GM23338 (cell line): ENCODE measurements around the gene ATP5PD. TPM values are rescaled to one million over a fixed set of nuclear protein-coding genes. Genes with fewer than 3 reads are reported as not detected.

Experiments used
- ATAC-seq: fragments of 200-7000 bp; cut with Tn5 transposase; 3 replicates; pipeline ENCODE4 v1.9.1; 2020
- DNase-seq: peaks from one replicate; pipeline ENCODE4 v3.0.0-alpha.2; 2015; ENCODE audit warnings: low spot score
- H2AFZ ChIP-seq: fragments of 200-600 bp; sonication (generic); 2 replicates; pipeline ENCODE4 v1.8.0; 2016; ENCODE audit warnings: antibody characterized with exemption, mild to moderate bottlenecking, moderate library complexity
- H3F3A ChIP-seq: fragments of 200-600 bp; sonication (generic); replicated peaks from 2 replicates; pipeline ENCODE4 v1.8.0; 2017; ENCODE audit warnings: antibody characterized with exemption, mixed run types, low read depth
- H3K27ac ChIP-seq: fragments of 200-600 bp; sonication (generic); 2 replicates; pipeline ENCODE4 v1.6.1; 2016; ENCODE audit warnings: low read depth
- H3K27me3 ChIP-seq: fragments of 200-600 bp; sonication (generic); 2 replicates; pipeline ENCODE4 v1.8.0; 2016; ENCODE audit warnings: mild to moderate bottlenecking, mixed run types, moderate library complexity; ENCODE audit not compliant: insufficient read depth
- H3K36me3 ChIP-seq: fragments of 200-600 bp; sonication (generic); 2 replicates; pipeline ENCODE4 v1.8.0; 2016; ENCODE audit warnings: mild to moderate bottlenecking; ENCODE audit not compliant: insufficient read depth
- H3K4me1 ChIP-seq: fragments of 200-600 bp; sonication (generic); 2 replicates; pipeline ENCODE4 v1.8.0; 2016; ENCODE audit warnings: mild to moderate bottlenecking, moderate library complexity; ENCODE audit not compliant: insufficient read depth
- H3K4me2 ChIP-seq: fragments of 200-600 bp; sonication (generic); 2 replicates; pipeline ENCODE4 v1.7.1; 2017; ENCODE audit warnings: mixed run types
- H3K4me3 ChIP-seq: fragments of 200-600 bp; sonication (generic); 2 replicates; pipeline ENCODE4 v1.6.1; 2016; ENCODE audit warnings: mixed run types
- H3K79me2 ChIP-seq: fragments of 200-600 bp; sonication (generic); replicated peaks from 2 replicates; pipeline ENCODE4 v1.8.0; 2017; ENCODE audit warnings: mild to moderate bottlenecking; ENCODE audit not compliant: insufficient read depth
- H3K9me2 ChIP-seq: fragments of 200-600 bp; sonication (generic); 2 replicates; pipeline ENCODE4 v1.8.0; 2017; ENCODE audit not compliant: insufficient read depth
- H4K20me1 ChIP-seq: fragments of 200-600 bp; sonication (generic); replicated peaks from 2 replicates; pipeline ENCODE4 v1.8.0; 2017; ENCODE audit warnings: mild to moderate bottlenecking; ENCODE audit not compliant: insufficient read depth
- H3K27ac Mint-ChIP-seq: 2 replicates; pipeline ENCODE4 v1.8.0; 2020; ENCODE audit warnings: inconsistent platforms, mild to moderate bottlenecking, moderate library complexity, mixed read lengths
- H3K27me3 Mint-ChIP-seq: 3 replicates; pipeline ENCODE4 v1.8.0; 2022; ENCODE audit warnings: low read depth, mild to moderate bottlenecking, moderate library complexity, mixed read lengths, inconsistent platforms; ENCODE audit not compliant: insufficient read depth, poor library complexity
- H3K36me3 Mint-ChIP-seq: 3 replicates; pipeline ENCODE4 v1.8.0; 2021; ENCODE audit warnings: low read depth, mild to moderate bottlenecking, inconsistent platforms, moderate library complexity, mixed read lengths
- H3K4me1 Mint-ChIP-seq: 3 replicates; pipeline ENCODE4 v1.8.0; 2020; ENCODE audit warnings: mild to moderate bottlenecking, inconsistent platforms, mixed read lengths
- H3K4me3 Mint-ChIP-seq: 3 replicates; pipeline ENCODE4 v1.8.0; 2021; ENCODE audit warnings: moderate library complexity, mild to moderate bottlenecking, inconsistent platforms, mixed read lengths
- H3K9me3 Mint-ChIP-seq: 3 replicates; pipeline ENCODE4 v1.8.0; 2020; ENCODE audit warnings: moderate library complexity, mild to moderate bottlenecking, inconsistent platforms, mixed read lengths
- CREB1 ChIP-seq: fragments of 250-450 bp; sonication (Bioruptor Pico); IDR thresholded peaks from 2 replicates; pipeline ENCODE4 v1.5.0; 2020; ENCODE audit warnings: low read depth, mild to moderate bottlenecking, moderate library complexity
- EZH2 ChIP-seq: fragments of 200-600 bp; sonication (generic); IDR thresholded peaks from one replicate; pipeline ENCODE4 v1.8.0; 2017; ENCODE audit warnings: antibody characterized with exemption, mild to moderate bottlenecking, low read depth; ENCODE audit not compliant: unreplicated experiment
- JUNB ChIP-seq: IDR thresholded peaks from one replicate; pipeline ENCODE4 v1.6.1; 2016; ENCODE audit warnings: antibody characterized with exemption; ENCODE audit not compliant: unreplicated experiment
- ZNF114 ChIP-seq: fragments of 250-450 bp; sonication (Bioruptor Pico); IDR thresholded peaks from 2 replicates; pipeline ENCODE4 v1.5.0; 2020; ENCODE audit warnings: mild to moderate bottlenecking, moderate library complexity
- polyA plus RNA-seq: library from polyadenylated mRNA; unstranded; fragments of >200 nt; fragmentation: Nextera tagmentation; extraction: Ambion mirVana; gene quantifications from 2 replicates; pipeline ENCODE4 v1.2.1, GENCODE V29; 2016
- total RNA-seq: library from RNA; depleted of rRNA; stranded (reverse); fragments of >200 nt; shearing (Covaris generic); gene quantifications from 2 replicates; pipeline ENCODE4 v1.2.3, GENCODE V29; 2014
- TF ChIP-seq, protein P1 (sequence below), 2 experiments: fragments of 200-600 bp in 1 of 2; sonication (generic) in 1 of 2; conservative IDR thresholded peaks; 2 replicates each; pipeline versions ENCODE4 v1.5.1 to v1.6.1; 2016 to 2017; ENCODE audit warnings: antibody characterized with exemption in 2 of 2, low read depth in 2 of 2, mild to moderate bottlenecking in 2 of 2, moderate library complexity in 1 of 2
- TF ChIP-seq, protein P2 (sequence below): fragments of 250-450 bp; sonication (Bioruptor Pico); IDR thresholded peaks from 2 replicates; pipeline ENCODE4 v1.5.0; 2020; ENCODE audit warnings: mild to moderate bottlenecking, moderate library complexity
- TF ChIP-seq, protein P3 (sequence below): IDR thresholded peaks from 2 replicates; pipeline ENCODE4 v1.6.1; 2016; ENCODE audit warnings: antibody characterized with exemption

The ATP5PD gene
- total and polyA plus RNA-seq, 2 experiments from 2014 or later: 244 to 1,144 TPM

DNA sequence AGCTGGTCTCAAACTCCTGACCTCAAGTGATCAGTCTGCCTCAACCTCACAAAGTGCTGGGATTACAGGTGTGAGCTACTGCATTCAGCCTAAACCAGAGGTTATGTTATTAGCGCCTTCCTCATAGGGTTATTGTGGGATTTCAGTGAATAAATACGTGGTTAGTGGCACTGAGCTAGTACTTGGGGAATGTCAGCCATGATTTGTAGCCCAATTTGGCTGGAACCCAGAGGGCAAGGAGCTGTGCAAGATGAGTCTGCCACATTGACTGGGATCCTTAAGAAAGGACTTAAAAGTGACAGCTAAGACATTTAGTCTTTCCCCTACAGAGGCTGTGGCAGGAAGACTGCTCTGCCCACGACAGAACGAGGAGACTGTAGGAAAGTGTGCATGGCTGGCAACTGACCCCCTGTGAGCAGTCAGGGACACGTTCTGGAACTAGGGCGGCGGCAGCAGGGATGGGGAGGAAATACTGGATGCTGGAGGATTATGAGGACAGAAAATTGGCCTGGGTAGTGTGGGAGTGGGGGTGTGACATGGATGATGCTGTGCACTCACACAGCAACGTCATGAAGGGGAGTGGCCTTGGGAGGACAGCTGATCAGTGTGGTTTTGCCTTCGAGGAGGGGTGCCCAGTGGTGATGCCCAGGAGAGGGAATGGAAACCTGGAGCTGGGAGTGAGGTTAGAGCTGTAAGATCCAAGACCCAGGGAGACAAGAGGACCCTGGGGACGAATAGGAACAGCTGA, 14.6 kb downstream of the ATP5PD start:
- TF ChIP-seq, protein P1, sequence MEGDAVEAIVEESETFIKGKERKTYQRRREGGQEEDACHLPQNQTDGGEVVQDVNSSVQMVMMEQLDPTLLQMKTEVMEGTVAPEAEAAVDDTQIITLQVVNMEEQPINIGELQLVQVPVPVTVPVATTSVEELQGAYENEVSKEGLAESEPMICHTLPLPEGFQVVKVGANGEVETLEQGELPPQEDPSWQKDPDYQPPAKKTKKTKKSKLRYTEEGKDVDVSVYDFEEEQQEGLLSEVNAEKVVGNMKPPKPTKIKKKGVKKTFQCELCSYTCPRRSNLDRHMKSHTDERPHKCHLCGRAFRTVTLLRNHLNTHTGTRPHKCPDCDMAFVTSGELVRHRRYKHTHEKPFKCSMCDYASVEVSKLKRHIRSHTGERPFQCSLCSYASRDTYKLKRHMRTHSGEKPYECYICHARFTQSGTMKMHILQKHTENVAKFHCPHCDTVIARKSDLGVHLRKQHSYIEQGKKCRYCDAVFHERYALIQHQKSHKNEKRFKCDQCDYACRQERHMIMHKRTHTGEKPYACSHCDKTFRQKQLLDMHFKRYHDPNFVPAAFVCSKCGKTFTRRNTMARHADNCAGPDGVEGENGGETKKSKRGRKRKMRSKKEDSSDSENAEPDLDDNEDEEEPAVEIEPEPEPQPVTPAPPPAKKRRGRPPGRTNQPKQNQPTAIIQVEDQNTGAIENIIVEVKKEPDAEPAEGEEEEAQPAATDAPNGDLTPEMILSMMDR (conservative IDR thresholded peaks at IDR 0.05; ENCODE audit: low read depth in 2 of 2): no peak
- peak; percentile 26; the same call in 1 of the 2 replicates for TF ChIP-seq CREB1 (CRISPR knock-in tag)
- H3K27me3 ChIP-seq: peaks cover 5% of the 10 kb centered on the region; the same call in 1 of the 2 replicates
- no peak for ATAC-seq
- H2AFZ ChIP-seq: peak overlapping the region; percentile 56; the same call in 1 of the 2 replicates
- no peaks in the 10 kb centered on the region; the same call in 1 of the 2 replicates for H3K36me3 ChIP-seq
- H4K20me1 ChIP-seq: no peaks in the 10 kb centered on the region
- peaks cover 33% of the 10 kb centered on the region for H3K27me3 Mint-ChIP-seq
- H3K4me3 Mint-ChIP-seq: peak overlapping the region; percentile 99
- peaks cover 16% of the 10 kb centered on the region for H3K4me1 Mint-ChIP-seq
- H3F3A ChIP-seq: peaks cover 21% of the 10 kb centered on the region
- H3K4me2 ChIP-seq: no peak overlapping the region; the same call in 1 of the 2 replicates
- no peak overlapping the region for H3K27ac Mint-ChIP-seq
- DNase-seq: peak; percentile 63
- H3K36me3 Mint-ChIP-seq: peaks cover 19% of the 10 kb centered on the region
- peaks cover 17% of the 10 kb centered on the region for H3K4me1 ChIP-seq
- H3K4me3 ChIP-seq: peak overlapping the region; percentile 96; the same call in 1 of the 2 replicates
- H3K79me2 ChIP-seq: no peaks in the 10 kb centered on the region
- no peak overlapping the region for H3K27ac ChIP-seq
- peaks cover 44% of the 10 kb centered on the region for H3K9me3 Mint-ChIP-seq
- no peaks in the 10 kb centered on the region for H3K9me2 ChIP-seq

DNA sequence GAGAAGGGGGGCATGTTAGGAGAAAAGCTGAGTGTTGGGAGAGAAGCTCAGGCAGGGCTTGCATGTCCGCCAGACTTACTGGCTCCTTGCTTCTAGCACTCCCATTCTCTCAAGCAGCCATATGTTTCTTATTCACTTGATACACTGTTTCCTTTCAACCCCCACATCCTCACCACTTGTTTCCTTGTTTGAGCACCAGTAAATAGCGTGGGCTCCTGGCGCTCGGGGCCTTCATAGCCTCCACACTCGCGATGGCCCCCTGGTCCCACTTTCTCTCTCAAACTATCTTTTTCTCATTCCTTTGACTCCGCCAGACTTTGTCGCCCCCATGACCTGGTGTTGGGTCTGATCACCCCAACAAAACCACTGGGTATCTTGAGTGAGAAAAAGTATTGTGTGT, 16.6 kb downstream of the ATP5PD start:
- peaks cover 55% of the 10 kb centered on the region for H3K9me3 Mint-ChIP-seq
- Histone ChIP-seq H3K9me2 (no peaks in the 10 kb centered on the region), H3K79me2 (no peaks in the 10 kb centered on the region), H3K4me3 (no peak overlapping the region), H3K4me1 (no peaks in the 10 kb centered on the region; the same call in 1 of the 2 replicates), H3K36me3 (no peaks in the 10 kb centered on the region; the same call in 1 of the 2 replicates), H2AFZ (no peak overlapping the region), H4K20me1 (no peaks in the 10 kb centered on the region), H3K4me2 (no peak overlapping the region), H3K27me3 (peaks cover 5% of the 10 kb centered on the region; the same call in 1 of the 2 replicates), H3K27ac (no peak overlapping the region), H3F3A (0 out of 2 replicates have a peak, but pooled peaks cover 7% of the 10 kb centered on the region)
- H3K27me3 Mint-ChIP-seq: peaks cover 22% of the 10 kb centered on the region
- ATAC-seq: no peak
- H3K4me3 Mint-ChIP-seq: no peak overlapping the region
- H3K4me1 Mint-ChIP-seq: peaks cover 6% of the 10 kb centered on the region; the same call in 2 of the 3 replicates
- H3K36me3 Mint-ChIP-seq: peaks cover 19% of the 10 kb centered on the region
- H3K27ac Mint-ChIP-seq: no peak overlapping the region
- no peak for DNase-seq
- no peak for TF ChIP-seq ZNF114
- TF ChIP-seq JUNB: no peak
- no peak for TF ChIP-seq CREB1 (CRISPR knock-in tag)
- no peak for TF ChIP-seq EZH2
- TF ChIP-seq, protein P2, sequence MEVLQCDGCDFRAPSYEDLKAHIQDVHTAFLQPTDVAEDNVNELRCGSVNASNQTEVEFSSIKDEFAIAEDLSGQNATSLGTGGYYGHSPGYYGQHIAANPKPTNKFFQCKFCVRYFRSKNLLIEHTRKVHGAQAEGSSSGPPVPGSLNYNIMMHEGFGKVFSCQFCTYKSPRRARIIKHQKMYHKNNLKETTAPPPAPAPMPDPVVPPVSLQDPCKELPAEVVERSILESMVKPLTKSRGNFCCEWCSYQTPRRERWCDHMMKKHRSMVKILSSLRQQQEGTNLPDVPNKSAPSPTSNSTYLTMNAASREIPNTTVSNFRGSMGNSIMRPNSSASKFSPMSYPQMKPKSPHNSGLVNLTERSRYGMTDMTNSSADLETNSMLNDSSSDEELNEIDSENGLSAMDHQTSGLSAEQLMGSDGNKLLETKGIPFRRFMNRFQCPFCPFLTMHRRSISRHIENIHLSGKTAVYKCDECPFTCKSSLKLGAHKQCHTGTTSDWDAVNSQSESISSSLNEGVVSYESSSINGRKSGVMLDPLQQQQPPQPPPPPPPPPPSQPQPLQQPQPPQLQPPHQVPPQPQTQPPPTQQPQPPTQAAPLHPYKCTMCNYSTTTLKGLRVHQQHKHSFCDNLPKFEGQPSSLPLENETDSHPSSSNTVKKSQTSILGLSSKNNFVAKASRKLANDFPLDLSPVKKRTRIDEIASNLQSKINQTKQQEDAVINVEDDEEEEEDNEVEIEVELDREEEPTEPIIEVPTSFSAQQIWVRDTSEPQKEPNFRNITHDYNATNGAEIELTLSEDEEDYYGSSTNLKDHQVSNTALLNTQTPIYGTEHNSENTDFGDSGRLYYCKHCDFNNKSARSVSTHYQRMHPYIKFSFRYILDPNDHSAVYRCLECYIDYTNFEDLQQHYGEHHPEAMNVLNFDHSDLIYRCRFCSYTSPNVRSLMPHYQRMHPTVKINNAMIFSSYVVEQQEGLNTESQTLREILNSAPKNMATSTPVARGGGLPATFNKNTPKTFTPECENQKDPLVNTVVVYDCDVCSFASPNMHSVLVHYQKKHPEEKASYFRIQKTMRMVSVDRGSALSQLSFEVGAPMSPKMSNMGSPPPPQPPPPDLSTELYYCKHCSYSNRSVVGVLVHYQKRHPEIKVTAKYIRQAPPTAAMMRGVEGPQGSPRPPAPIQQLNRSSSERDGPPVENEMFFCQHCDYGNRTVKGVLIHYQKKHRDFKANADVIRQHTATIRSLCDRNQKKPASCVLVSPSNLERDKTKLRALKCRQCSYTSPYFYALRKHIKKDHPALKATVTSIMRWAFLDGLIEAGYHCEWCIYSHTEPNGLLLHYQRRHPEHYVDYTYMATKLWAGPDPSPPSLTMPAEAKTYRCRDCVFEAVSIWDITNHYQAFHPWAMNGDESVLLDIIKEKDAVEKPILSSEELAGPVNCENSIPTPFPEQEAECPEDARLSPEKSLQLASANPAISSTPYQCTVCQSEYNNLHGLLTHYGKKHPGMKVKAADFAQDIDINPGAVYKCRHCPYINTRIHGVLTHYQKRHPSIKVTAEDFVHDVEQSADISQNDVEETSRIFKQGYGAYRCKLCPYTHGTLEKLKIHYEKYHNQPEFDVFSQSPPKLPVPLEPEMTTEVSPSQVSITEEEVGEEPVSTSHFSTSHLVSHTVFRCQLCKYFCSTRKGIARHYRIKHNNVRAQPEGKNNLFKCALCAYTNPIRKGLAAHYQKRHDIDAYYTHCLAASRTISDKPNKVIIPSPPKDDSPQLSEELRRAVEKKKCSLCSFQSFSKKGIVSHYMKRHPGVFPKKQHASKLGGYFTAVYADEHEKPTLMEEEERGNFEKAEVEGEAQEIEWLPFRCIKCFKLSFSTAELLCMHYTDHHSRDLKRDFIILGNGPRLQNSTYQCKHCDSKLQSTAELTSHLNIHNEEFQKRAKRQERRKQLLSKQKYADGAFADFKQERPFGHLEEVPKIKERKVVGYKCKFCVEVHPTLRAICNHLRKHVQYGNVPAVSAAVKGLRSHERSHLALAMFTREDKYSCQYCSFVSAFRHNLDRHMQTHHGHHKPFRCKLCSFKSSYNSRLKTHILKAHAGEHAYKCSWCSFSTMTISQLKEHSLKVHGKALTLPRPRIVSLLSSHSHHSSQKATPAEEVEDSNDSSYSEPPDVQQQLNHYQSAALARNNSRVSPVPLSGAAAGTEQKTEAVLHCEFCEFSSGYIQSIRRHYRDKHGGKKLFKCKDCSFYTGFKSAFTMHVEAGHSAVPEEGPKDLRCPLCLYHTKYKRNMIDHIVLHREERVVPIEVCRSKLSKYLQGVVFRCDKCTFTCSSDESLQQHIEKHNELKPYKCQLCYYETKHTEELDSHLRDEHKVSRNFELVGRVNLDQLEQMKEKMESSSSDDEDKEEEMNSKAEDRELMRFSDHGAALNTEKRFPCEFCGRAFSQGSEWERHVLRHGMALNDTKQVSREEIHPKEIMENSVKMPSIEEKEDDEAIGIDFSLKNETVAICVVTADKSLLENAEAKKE (CRISPR knock-in tag): no peak
- TF ChIP-seq, protein P3, sequence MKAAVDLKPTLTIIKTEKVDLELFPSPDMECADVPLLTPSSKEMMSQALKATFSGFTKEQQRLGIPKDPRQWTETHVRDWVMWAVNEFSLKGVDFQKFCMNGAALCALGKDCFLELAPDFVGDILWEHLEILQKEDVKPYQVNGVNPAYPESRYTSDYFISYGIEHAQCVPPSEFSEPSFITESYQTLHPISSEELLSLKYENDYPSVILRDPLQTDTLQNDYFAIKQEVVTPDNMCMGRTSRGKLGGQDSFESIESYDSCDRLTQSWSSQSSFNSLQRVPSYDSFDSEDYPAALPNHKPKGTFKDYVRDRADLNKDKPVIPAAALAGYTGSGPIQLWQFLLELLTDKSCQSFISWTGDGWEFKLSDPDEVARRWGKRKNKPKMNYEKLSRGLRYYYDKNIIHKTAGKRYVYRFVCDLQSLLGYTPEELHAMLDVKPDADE: no peak
- TF ChIP-seq, protein P1 (conservative IDR thresholded peaks at IDR 0.05; ENCODE audit: low read depth in 2 of 2): no peak
